Islet precursor cell (in vitro differentiated cells): Measurements from ENCODE around the gene GOT2.
"Not testable (repeated sequence)": the region's sequence is repeated elsewhere in the genome, so short reads cannot be mapped to it uniquely, and the experiment has no call there.

Experiments used
- DNase-seq: peaks from one replicate; pipeline ENCODE4 v3.0.0-alpha.2; 2018

The GOT2 gene

GRCh38 chr16:58733671-58734458, at the start of gene GOT2:
GOT2 (minus strand) TSS chr16:58734316; CDS start chr16:58734228, 88 bp downstream.
- peak; percentile 96 for DNase-seq

DNA sequence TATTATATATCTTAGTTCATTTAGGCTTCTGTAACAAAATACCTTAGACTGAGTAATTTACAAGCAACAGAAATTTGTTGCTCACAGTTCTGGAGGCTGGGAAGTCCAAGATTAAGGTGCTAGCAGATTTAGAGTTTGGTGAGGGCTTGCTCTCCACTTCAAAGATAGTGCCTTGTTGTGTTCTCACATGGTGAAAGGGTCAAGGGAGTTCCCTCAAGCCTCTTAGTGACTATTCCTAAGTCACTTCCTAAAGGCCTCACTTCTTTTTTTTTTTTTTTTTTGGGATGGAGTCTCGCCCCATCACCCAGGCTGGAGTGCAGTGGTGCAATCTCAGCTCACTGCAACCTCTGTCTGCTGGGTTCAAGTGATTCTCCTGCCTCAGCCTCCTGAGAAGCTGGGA, 45.2 kb upstream of the GOT2 start:
- not testable (repeated sequence) for DNase-seq

- no peak for DNase-seq
These were observed 39.8 kb upstream of the GOT2 start for GRCh38 chr16:58773870-58774269.

- no peak for DNase-seq
These were observed 34.0 kb upstream of the GOT2 start for GRCh38 chr16:58768145-58768544.

GRCh38 chr16:58767581-58767980, 33.5 kb upstream of the GOT2 start:
- DNase-seq, result no peak

GRCh38 chr16:58756650-58757332, 22.7 kb upstream of the GOT2 start:
- DNase-seq, result no peak

DNA sequence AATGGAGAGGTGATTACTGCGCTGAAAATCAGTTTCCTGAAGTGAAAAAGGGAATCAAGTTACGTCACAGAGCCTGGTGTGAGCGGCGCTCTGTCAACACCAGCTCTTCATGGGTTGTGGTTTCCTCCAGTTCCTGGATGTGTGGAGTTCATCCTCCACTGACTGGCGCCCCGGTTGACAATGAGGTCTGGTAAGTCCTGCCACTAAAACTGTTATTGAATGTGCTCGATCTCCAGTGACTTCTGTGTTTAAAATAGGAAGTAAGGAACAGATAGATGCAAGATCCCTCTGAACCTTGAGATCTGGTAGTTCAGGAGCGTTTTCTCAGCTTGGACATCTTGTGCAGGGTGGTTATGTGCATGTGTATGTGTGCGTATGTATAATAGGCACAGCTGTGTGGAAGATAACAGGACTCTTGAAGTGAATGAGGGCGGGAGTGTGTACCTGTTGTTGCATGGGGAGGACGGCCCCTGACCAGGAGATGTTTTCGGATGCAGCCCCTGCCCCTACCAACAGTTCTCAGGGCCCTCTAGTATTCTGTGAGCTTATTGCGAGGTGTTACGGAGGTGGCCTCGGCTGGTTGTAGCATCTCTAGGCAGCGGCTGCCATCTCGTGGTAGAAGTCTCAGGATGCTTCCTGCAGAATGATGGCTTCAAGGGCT, 22.0 kb upstream of the GOT2 start:
- peak; percentile 85 for DNase-seq

DNA sequence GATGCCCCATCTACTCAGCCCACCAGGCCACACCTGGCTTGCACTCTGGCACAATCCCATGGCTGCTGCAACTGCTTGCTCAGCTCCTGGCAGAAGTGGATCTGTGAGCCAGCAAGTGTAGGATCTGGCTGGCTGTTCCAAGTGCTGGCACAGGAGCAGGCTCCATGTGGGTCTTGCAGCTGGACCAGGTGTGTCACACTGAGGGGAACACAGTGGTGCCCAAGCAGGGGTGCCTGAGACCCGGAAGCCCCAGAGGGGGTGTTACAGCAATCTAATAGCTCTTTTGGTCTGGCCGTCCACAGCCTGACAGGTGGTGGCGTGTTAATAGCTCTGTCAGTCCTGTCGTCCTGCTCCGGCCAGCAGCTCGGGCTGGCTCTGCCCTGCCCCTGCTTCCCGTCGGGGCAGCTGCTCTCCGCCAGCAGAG, 19.6 kb upstream of the GOT2 start:
- DNase-seq, result no peak

GRCh38 chr16:58744497-58744896, 10.4 kb upstream of the GOT2 start:
- DNase-seq, result no peak

DNA sequence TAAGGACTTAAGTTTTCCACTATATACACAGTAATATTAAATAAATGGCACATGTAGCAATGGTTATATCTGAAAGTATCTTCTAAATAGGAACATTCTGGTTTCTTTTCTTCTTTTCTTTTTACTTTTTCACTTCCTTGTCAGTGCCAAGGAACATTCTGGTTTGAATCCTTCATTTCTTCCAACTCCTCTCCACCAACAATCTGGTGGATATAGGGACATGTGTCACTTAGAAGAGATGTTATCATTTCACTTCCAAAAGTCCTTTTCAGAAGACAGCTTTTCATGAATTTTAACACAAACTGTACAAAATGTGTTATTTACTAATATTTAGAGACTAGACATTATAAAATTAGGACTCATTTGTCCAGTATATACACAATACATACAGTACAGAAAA, 7.9 kb upstream of the GOT2 start:
- no peak for DNase-seq

- DNase-seq, result no peak
These were observed 7.0 kb upstream of the GOT2 start for GRCh38 chr16:58741166-58741565.

DNA sequence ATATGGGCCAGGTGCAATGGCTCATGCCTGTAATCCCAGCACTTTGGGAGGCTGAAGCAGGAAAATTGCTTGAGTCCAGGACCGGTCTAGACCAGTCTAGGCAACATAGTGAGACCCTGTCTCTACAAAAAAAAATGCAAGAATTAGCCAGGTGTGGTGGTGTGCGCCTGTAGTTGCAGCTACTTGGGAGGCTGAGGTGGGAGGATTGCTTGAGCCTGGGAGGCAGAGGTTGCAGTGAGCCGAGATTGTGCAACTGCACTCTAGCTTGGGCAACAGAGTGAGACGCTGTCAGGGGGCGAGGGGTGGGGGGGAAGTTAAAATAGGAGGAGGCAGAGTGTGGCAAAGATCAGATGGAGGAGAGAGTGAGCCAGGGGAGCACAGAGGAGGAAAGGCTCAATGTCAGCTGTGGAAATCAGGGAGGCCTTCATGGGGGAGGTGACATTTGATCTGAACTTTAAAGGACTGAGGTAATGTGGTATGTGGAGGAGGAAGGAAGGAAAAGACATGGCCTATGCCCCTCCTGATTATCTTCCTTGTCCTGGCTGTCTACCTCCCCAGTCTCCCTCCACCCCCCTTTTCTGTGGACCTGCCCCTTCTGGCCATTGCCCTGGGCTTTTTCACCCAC, 4.7 kb upstream of the GOT2 start:
- DNase-seq, result no peak

- not testable (repeated sequence) for DNase-seq
These were observed 2.2 kb upstream of the GOT2 start for GRCh38 chr16:58736341-58736740.

DNA sequence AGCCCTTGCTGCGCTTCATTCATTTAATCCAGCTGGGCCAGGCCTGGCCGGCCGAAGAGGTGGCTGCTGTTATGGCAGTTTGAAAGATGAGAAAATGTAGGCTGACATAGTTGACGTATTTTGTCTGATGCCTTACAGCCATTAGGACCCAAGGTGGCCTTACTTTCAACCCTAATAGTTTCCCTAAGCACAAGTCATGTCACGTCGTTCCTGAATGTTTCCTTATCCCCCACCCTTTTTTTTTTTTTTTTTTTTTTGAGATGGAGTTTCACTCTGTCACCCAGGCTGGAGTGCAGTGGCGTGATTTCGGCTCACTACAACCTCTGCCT, 307 bp upstream of the GOT2 start:
- DNase-seq, result no peak

GRCh38 chr16:58733248-58733670, 857 bp downstream of the GOT2 start:
- no peak for DNase-seq

GRCh38 chr16:58732545-58733247, 1.4 kb downstream of the GOT2 start:
- no peak for DNase-seq

GRCh38 chr16:58730724-58731370, 3.3 kb downstream of the GOT2 start:
- DNase-seq, result no peak

DNA sequence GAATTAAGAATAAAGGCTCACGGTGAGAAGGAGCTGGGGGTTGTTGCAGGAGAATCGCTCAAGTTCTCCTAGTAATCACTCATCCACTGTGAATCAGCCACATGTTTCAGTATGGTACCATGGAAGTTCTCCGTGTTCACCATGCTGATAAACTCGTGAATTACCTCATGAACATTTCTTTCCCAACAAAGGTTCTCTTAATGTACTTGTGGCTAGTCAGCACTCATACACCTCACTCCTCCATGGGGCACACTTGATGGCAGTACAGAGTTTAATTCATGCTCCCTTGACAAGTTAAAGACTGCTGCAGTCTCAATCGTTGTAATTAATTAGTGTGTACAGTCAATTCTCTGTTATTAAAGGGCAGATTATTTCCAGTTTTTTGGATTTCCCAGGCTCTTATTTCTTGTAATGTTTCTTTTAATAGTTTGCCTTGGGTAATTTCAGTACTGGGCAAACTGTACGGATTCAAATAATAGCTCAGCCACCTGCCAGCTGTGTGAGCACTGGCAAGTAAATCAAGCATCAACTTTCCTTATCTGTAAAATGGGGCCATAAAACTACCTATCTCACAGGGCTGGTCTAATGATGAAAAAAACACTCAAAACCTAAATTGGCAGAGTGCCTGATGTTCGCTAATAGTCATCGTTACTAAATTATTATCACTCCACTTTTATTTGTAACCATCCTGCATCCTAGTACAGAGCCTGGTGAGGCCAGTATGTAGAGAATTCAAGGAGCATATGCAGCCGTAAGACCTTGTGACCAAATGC, 6.1 kb downstream of the GOT2 start:
- no peak for DNase-seq

DNA sequence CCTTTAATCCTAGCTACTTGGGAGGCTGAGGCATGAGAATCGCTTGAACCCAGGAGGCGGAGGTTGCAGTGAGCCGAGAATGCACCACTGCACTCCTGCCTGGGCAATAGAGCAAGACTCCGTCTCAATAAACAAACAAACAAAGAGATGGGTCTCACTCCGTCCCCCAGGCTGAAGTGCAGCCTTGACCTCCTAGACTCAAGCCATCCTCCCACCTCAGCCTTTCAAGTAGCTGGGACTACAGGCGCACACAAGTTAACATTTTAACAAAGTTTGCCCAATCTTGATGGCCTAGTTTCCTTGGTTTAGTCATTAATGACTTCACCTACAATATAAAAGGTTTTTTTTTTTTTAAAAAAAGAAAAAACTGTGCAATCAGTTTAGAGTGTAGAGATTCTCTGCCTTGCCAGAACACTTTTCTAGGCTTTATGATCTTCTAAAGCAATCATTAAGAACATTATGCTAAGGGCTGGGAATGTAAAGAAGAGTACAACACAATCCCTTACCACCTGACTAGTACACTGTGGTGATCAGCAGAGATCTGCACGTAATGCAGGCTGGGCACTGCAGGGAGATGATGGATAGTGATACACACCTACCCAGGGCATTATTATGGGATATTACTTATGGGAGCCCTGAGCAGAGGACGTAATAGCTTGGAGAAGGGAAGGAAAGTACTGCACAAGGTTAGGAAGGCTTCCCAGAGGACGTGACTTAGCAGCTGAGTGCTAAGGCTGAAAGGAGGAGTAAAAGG, 6.9 kb downstream of the GOT2 start:
- no peak for DNase-seq

DNA sequence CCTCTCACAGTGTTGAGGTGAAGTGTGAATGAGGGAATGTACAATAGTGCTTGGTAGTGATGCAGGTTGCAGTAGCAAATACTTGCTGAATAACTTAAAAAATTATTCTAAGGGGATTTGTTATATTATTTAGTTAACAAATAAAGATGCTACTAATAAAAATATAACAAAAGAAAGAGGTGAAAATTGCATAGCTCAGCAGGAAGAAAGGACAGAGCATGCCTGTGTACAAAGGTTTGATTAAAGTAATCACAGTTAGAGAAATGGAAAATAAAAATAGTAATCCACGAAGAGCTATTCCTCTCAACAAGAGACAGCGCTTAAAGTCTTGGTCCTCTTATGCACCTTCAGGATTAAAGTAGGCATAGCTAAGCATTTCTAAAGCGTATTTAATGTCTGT, 11.0 kb downstream of the GOT2 start:
- DNase-seq, result no peak

DNA sequence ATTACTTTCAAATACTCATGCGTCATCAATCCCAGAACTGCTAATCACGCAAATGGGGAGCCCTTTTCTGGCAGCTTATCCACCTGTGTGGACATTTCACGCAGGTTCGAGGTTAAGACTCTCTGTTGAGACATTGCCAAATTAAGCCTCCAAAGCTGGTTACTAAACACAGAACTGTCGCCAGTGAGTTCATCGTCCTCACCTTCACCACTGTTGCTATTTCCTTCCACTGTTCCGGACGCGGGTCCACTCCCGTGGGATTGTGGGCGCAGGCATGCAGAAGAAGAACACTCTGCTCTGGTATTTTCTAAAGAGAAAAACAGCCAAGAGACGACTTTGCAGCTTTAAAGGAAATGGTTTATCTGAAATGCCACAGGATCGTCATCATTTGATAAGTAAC, 16.1 kb downstream of the GOT2 start:
- DNase-seq, result no peak
